ENCODE measurements around the gene OPN1LW.
"Not testable (repeated sequence)": the region's sequence is repeated elsewhere in the genome, so short reads cannot be mapped to it uniquely, and the experiment has no call there.

Gene OPN1LW

DNA sequence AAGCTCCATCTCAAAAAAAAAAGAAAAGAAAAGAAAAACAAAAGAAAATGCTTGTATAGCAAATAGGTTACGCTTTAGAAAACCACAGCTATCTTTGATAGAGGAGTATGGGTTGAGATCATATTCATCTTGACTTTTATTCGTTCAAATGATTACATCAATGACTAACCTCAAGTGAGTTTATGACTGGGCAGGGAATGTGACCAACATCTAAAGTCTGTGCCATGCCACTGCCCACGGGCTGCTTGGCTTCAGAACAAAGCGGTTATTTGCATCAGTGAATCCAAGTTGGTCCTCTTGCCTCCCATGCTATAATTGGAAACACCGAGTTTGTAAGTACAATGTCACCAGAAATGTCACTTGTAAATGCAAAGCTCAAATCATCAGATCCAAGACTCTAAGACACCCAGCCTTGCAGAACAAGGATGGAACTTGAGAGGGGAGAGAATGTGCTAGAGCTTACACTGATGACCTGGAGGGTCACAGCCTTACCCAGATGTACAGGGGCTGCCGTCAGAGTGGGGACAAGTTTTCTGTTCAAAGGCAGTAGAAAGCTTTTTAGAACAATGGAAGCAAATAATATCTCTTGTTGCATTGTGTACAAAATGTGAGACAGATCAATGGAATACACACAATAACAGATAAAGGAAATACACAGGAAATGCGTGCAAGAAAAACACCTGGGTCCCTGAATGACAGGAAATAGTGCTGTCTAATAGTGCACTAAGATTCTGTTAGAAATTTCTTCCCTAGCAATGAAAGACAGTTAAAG, 8.4 kb upstream of the OPN1LW start:
- no peak for DNase-seq

DNA sequence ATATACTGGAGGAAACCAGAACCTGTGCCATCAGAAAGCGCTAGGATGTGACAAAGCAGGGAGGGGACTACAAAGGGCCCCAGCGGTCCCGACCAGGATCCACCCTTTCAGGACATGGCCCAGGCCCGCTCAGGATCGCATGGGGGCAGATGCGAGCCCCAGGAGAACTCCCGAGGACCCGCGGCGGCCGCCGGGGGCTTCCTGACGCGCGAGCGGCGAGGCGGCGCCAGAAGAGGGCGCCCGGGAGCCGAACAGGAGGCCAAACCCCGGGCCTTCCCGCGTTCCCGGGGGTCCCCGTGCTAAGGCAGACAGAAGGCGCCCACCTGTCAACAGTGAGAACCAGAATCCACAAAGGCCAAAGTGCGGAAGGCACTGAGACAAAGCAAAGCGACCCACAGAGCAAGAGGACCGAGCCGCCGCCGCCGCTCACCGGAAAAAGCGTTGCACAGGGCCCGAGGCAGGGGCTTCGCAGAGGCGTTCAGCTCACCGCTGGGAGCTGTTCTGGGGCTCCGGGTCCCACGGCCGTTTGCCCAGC, 7.3 kb upstream of the OPN1LW start:
- DNase-seq: peak; percentile 77

- no peak for DNase-seq
These were observed 5.2 kb upstream of the OPN1LW start for GRCh38 chrX:154138857-154139256.

DNA sequence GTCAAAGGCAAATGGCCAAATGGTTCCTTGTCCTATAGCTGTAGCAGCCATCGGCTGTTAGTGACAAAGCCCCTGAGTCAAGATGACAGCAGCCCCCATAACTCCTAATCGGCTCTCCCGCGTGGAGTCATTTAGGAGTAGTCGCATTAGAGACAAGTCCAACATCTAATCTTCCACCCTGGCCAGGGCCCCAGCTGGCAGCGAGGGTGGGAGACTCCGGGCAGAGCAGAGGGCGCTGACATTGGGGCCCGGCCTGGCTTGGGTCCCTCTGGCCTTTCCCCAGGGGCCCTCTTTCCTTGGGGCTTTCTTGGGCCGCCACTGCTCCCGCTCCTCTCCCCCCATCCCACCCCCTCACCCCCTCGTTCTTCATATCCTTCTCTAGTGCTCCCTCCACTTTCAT, 3.8 kb upstream of the OPN1LW start:
- DNase-seq: no peak

GRCh38 chrX:154140742-154141141, 3.3 kb upstream of the OPN1LW start:
- no peak for DNase-seq

- no peak for DNase-seq
These were observed 1.7 kb upstream of the OPN1LW start for GRCh38 chrX:154142386-154142785.

DNA sequence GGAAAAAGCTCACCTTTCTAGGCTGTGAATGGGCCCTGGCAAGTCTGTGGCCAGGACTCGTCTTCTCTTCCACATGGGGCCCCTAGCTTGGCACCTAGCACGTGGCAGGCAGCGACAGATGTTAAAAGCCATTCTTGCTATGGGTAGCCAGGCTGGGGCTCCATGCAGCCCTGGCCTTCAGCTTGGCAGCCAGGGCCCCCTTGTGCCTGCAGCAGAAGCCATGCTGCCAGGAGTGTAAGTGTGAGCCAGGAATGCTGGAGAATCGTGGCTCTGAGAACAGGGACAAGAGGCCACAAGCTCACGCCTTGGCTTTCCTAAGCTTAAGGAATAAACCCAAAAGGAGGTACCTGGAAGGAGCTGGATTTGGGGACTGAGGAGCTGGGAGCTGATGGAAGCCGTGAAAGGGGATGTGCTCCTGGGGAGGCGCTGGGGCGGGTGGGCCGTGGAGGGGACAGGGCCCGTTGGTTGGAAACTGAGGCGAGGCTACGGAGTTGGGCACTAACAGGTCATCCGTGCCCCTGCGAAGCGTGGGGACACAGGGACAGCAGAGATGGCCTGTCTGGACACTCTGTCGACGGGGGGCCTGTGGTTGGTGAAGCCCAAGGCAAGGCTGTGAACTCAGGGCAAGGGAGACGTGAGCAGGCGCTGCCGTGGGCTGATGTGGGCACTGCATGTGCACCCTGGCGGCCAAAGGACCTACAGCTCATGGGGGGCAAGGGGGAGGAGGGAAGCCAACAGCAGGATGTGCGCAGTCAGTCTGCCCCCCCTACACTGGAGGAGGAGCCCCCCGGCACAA, 895 bp upstream of the OPN1LW start:
- DNase-seq: no peak

GRCh38 chrX:154151030-154151429, 7.0 kb downstream of the OPN1LW start:
- DNase-seq: not testable (repeated sequence)

- not testable (repeated sequence) for DNase-seq
These were observed 12.2 kb downstream of the OPN1LW start for GRCh38 chrX:154156221-154156620.

DNA sequence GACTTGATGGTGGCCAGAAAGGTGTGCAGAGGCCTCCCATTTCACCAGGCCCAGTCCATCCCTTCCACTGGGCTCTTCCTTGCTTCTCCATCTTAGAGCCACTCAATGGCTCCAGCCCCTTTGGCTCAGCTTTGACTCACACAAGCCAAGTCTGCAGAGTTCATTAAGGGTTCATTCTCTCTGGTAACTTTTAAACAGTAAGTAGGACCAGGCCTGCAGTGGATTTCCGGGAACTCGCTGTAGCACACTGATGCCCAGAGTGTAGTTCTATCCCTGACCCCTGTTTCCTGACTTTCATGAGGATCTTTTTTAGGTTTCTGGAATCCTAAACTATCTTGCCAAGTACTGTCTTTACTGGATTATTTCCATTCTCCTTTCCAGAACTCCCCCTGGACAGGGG, 13.2 kb downstream of the OPN1LW start:
- not testable (repeated sequence) for DNase-seq

- not testable (repeated sequence) for DNase-seq
These were observed 15.3 kb downstream of the OPN1LW start for GRCh38 chrX:154159345-154159744.

GRCh38 chrX:154164902-154165301, 20.9 kb downstream of the OPN1LW start:
- DNase-seq: not testable (repeated sequence)

DNA sequence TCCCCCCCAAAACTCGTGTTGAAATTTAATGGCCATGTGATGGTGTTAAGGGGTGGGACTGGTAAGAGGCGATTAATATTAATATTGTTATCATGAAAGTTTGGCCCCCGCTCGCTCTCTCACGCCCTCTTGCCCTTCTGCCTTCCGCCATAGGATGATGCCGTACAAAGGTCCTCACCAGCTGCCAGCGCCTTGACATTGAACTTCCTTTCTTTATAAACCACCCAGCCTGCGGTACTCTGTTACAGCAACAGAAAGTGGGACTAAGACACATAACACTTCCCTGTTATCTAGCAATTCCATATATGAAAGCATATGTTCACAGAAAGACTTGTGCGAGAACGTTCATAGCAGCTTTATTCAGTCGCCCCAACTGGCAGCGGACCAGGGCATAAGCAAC, 24.3 kb downstream of the OPN1LW start:
- DNase-seq: not testable (repeated sequence)

DNA sequence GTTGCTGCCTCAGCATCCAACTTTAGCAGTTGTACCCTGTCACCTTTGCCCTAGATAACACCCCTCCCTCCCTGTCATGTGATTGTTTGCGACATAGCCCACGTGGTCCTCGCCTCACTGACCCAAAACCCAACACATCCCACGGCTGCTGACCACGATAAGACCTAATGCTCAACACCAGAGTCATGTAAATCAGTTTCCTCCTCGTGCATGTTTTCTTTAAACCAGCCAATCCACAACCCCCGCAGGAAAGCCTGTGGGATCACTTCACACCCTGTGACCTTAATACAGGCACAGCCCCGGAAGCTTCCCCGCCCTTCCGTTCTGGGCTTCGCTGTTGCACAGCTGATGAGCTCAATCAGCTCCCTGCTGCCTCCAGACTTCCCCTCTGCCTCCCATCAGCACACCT, 28.5 kb downstream of the OPN1LW start:
- DNase-seq: not testable (repeated sequence)

DNA sequence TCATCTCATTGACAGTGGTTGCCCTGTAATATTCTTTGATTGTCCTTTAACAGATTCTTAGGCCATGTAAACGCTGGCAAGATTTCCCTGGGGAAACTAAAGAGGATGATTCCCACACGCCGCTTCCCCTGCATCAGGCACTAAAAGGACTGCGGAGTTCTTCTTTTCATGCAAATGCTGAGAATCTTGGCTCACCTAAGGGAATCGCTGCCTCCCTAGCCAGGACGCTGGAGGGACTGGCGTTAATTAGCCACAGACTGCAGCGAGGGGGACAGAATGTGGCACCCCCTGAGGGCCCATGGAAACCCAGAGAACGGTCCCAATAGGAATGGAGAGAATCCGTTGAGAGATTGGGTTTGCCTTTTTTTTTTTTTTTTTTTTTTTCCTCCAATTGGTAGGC, 30.3 kb downstream of the OPN1LW start:
- not testable (repeated sequence) for DNase-seq

DNA sequence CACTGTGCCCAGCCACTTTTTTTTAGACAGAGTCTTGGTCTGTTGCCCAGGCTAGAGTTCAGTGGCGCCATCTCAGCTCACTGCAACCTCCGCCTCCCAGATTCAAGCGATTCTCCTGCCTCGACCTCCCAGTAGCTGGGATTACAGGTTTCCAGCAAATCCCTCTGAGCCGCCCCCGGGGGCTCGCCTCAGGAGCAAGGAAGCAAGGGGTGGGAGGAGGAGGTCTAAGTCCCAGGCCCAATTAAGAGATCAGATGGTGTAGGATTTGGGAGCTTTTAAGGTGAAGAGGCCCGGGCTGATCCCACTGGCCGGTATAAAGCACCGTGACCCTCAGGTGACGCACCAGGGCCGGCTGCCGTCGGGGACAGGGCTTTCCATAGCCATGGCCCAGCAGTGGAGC, 38.3 kb downstream of the OPN1LW start, which contains the start of gene OPN1MW:
TSS of gene OPN1MW (plus strand) at position 301 of the 400 bp plus-strand sequence. CDS start at position 383, 82 bp downstream.
- DNase-seq: not testable (repeated sequence)

- not testable (repeated sequence) for DNase-seq
These were observed 39.8 kb downstream of the OPN1LW start for GRCh38 chrX:154183794-154184193.

- not testable (repeated sequence) for DNase-seq
These were observed 48.8 kb downstream of the OPN1LW start for GRCh38 chrX:154192846-154193245.

DNA sequence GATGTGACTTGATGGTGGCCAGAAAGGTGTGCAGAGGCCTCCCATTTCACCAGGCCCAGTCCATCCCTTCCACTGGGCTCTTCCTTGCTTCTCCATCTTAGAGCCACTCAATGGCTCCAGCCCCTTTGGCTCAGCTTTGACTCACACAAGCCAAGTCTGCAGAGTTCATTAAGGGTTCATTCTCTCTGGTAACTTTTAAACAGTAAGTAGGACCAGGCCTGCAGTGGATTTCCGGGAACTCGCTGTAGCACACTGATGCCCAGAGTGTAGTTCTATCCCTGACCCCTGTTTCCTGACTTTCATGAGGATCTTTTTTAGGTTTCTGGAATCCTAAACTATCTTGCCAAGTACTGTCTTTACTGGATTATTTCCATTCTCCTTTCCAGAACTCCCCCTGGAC, 50.3 kb downstream of the OPN1LW start:
- DNase-seq: not testable (repeated sequence)

GRCh38 chrX:154196466-154196865, 52.4 kb downstream of the OPN1LW start:
- DNase-seq: not testable (repeated sequence)
